GM21447 (cell line): Measurements from ENCODE around the gene KRT6A.

ENCODE experiments used
- ATAC-seq: cut with Tn5 transposase; IDR thresholded peaks from one replicate; pipeline ENCODE4 v1.9.1; 2021; ENCODE audit not compliant: unreplicated experiment

Gene KRT6A

DNA sequence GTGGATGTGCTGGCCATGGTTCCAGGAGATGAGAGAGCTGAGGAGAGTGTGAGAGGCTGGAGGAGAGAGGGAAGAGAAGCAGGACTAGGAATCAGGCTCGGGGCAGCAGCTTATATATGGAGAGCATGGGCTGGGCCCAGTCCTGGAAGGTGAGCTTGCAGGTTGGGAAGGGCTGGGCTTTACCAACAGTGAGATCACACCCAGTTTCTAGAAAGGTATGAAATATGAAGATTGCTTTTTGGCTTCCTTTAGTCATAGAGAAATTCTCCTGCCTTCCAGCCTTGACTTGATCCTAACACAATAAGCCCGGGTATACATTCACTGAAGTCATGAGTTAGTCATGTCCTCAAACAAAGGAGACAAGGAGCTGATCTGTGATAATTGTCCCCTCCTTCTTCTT lies at the start of gene KRT6A:
Gene KRT6A (minus strand): TSS at position 86 of the 400 bp plus-strand sequence. CDS start 69 bp downstream, at position 17.
- ATAC-seq, result no peak

DNA sequence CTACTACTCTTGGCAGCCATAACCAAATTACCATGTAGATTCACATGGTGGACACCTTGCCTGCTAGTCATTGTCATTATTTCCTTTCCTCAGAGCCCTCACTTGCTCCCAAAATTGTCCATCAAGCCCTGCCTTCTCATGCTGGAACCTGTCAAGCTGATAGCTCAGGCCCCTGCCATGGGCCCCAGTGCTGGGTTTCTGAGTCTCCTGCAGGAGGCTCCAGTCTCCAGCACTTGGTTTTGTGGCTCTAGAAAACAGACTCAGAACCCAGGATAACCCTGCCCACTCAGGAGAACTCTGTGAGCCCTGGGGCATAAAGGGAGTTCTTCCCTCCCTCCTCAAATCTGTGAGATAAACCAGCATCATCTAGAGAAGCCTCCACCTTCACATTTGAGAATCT lies 49.1 kb upstream of the KRT6A start:
- no peak for ATAC-seq

DNA sequence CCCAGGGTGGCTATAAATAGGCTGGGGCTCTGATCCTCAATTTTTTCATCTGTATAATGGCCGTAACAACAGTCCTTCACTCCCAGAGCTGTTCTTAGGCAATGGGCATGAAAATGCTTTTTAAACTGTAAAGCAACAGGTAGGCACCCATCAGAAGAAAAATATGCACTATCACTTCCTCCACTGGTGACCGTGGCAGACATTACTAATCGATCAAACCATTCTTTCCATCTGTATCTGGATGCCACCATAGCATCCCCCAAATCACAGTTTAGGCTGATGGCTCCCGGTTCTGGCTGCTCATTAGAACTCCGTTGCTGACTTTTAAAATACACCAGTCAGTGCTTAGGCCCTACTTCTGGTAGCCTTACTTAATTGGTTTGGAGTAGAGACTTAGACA lies 48.7 kb upstream of the KRT6A start:
- no peak for ATAC-seq

DNA sequence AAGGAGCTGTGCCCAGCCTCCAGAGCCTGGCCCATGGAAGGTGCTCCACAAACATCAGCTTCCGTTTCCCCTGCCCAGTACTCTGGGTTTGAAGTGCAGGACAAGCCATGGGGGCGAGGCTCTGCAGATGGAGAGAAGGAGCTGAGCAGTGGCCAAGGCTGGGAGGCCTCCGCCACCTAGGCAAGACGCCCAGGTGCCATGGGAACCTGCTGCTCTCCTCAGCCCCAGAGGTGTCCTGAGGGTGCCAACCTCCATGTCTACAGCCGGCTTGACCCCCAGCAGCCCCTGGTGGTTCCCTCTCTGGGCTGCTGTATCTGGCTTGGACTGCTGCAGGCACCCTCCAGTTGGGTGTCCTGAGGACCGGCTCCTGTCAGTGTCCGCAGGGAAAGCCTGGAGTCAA lies 47.5 kb upstream of the KRT6A start:
- no peak for ATAC-seq

DNA sequence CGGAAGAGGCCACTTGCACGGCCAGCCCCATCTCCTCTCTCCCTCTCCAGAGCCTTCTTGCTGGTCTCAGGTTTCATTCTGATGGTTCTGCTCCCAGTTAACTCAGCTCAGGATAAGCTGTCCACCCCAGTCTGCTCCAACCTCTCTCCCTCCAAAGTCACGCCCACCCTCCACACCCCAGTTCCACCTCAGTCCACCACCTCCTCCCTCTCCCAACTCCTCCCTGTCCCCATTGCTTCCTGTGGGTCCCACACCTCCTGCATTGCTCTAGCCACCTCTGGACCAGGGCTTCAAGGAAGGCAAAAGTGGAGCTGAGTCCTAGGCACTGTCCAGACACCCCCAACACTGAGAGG lies 46.7 kb upstream of the KRT6A start:
- ATAC-seq, result no peak

DNA sequence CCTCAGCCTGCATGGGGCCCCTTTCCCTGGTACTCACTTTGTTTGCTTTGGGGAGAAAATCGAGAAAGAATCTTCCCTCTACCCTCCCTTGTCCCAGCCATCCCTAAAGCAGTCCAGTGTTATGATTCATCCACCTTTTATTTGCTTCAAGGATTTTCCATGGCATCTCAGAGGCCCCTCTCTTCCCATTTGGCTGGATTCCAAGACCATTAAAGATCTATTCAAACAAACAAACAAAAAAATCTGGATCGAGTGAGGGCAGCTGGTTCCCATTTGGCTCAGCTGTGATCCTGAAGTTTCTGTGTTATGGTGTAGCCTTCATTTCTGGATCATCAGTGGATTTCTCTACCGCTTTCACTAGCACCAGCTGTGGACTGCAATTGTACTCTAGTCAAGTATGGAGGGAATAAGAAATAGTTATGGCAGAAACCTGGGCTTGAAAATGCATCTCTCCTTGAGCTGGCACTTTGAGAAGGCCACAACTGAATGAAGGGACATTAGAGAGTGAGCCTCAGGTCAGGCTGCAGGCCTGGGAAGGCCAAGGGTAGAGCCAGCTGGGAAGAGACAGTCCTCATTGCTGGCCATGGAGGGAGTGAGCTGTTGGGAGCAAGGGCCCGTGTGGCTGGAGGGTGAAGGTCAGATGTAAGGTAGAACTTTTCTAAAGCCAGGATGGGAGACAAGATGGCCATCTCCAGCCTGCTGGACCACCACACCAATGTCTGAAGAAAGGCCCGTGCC lies 46.2 kb upstream of the KRT6A start:
- no peak for ATAC-seq

DNA sequence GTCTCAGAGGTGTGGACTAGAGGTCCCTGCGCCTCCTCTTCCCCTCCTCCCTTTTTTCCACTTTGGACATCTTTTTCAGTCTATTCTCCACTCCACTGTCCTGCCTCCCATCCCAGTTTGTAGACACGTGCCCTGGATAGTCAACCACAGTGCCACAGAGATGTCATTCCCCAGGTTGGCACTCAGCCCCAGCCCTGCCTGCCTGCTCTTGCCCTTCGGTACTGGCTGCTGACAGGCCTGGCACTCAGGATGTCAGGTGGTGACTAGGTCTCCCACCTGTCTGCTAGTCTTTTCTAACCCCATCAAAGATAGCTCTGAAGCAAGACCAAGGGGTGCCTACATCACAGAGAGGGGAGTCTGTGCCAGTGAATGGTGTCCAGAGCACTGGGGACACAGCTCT lies 44.0 kb upstream of the KRT6A start:
- ATAC-seq, result no peak

DNA sequence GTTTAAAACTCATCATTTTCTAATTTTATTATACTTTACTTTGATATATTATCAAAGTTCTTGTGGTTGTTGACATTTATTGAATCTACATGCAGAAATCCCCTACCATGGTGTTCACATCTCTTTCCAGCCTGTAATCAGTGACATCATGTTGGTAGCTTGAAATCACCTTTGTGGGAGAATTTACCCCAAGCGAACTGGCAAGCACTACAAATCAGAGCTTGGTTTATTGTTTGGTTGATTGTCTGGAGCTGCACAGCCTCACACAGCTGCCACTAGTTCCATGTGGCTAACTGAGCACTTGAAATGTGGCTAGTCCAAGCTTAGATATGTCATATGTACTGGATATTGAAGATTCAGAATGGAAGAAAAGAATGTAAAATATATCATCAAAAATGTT lies 42.5 kb upstream of the KRT6A start:
- no peak for ATAC-seq

DNA sequence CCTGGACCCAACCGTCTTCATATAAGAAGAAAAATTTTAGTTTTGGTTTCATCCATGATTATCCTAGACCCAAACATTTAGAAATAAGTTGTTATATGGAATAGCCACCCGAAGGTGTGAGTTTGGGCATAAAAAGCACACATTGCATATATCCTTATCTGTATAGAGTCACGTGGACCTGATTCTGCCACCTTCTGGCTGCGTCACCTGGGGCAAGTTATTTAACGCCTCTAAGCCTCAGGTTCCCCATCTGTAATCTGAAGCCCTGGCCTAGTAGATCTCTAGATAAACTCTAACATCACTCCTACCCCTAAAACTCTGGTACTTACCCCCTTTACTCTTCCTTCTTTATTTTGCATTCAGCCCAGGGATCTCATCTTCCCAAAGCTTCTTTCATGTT lies 41.4 kb upstream of the KRT6A start:
- ATAC-seq, result no peak

DNA sequence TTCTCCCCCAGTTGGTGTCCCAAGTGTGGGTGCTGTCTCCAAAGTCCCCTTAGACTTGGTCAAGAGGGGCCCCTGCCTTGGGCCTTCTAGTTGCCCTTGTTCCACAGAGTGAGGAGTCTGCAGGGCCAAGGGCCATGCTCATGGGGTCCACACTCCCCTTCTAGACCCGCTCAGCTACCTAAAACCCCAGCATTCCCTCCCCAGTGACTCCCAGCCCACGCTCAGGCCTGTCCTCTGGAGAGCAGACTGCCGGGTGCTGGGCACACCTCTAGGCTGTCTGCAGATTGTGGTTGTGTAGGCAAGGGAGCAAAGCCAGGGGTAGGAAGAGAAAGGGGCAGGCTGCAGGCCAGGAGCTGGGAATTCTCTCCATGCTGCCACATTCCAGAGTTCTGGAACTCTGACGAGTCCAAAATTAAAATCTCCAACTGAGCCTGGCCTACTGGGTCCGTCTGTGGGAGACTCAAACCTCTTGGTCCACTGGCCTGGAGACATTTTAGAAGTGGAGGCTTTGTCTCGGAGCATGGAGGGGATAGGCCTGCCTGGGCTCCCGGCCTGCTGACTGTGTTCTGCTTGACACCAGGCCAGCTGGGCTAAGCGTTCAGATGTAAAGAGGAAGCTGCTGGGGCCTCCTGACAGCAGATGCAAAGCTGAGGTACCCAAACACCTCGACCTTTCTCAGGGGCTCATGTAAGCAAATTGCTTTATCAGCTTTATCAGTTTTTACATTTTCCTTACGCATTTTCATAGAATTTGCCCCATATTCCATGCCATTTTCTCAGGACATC lies 40.8 kb upstream of the KRT6A start:
- no peak for ATAC-seq

DNA sequence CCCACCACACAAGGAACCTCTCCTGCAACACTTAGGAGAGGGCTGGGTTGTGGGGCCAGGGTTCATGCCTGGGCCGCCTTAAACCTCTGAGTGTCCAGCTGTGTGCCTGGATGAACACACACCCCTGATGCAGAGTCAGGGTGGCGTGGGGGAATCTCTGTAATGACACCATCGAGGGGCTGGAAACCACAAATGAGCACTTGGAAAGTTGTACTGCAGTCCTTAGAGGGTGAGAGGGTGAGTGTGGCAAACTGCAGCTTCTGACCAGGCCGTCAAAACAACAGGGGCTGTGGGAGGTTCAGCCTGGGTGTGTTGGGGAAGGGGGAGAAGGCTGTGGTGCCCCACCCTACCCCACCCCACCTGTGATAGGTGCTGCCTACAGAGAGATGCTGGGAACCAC lies 39.6 kb upstream of the KRT6A start:
- no peak for ATAC-seq

DNA sequence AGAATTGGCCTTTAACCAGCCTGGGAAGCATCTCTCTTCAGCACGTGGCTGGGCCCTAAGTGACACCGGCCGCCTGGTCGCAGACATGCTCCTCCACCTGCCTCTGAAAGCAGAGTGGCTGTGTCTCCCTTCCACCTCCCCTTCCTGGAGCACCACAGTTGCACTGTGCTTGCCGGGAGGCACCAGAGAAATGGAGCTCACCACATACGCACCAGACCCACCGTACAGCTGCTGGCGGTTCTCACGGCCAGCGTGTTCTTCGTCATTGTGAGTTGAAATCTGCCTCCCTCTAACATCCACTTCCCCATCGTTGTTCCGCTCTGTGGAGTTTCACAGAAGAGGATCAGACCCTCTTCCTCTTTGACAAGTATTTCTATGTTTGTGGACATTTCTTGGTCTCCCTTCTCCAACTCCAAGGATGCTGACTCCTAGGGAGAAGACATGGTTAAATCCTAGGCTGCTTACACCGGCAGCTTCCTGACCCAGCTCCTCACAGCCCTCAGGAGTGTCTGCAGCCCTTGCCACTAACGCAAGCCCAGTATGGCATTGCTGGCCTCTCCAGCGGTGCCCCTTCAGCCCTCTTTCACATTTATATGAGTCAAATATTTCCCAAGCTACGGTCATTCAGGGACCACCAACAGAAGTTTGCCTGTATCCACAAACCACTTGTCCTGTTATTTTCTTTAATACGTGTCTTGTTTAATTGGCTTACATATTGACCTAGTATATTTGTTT lies 38.7 kb upstream of the KRT6A start:
- ATAC-seq, result no peak

DNA sequence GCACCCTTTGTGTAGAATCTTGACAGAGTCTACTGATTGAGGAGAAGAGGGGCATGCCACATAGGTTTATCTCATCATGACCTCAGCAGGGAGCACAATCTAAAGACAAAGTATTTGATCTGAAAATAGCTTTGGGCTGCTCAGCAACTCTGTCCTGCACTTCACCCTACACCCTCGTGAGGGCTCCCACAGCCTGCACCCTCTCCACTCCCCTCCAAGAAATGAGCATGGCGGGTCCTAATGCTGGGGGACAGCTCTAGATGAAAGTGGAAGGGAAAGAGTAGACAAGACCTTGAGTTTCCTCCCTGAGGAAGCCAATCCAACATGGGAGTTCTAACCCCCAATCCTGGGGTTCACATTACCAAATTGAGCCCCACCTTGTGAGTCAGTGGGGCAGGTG lies 37.8 kb upstream of the KRT6A start:
- no peak for ATAC-seq

DNA sequence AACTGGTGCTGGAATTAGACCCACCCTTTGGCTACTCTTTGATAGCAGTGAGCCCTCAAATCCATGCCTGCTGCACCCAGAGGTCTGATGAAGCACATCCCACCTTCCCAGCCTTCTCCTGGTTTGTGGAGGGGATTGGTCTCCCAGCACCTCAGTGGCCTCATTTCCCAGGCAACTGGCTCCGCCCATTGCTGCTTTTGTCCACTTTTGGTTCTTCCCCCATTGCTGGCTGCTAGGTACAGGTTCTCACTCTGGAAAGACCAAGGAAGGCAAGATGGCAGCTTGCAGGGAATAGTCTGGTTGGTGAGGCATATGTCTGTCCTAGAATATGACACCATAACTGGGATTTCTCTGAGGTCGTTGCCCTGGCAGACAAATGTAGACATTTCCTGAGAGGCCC lies 37.3 kb upstream of the KRT6A start:
- no peak for ATAC-seq

DNA sequence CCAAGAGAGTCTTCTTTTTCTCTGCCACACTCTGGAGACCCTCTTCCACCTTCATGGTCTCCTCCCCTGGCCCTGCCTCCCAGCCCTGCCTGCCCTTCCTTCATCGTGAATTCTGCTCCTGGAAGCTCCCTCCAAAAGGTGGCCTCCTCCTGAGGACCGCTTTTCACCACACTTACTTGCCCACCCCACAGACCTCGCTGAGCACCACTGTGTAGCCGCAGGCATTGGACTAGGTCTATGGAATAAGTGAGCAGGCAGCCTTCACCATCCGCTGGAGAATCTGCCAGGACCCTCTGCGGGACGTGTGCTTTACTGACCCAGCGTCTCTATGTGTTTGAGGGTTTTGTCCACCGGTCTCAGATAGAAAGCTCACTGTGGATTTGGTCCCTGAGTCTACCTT lies 36.8 kb upstream of the KRT6A start:
- ATAC-seq, result no peak

DNA sequence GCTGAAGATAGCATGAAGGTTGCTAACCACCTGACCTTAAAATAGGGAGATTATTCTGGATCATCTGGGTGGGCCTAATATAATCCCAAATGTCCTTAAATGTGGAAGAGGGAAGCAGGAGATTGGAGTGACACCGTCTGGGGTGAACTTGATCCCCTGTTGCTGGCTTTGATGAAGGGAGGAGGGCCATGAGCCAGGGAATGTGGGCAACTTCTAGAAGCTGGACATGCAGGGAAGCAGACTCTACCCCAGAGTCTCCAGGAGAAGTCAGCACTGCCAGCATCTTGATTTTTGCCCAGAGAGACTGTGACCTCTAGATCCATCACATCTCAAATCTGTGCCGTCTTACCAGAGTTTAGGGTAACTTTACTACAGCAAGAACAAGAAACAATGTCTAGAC lies 36.4 kb upstream of the KRT6A start:
- no peak for ATAC-seq

DNA sequence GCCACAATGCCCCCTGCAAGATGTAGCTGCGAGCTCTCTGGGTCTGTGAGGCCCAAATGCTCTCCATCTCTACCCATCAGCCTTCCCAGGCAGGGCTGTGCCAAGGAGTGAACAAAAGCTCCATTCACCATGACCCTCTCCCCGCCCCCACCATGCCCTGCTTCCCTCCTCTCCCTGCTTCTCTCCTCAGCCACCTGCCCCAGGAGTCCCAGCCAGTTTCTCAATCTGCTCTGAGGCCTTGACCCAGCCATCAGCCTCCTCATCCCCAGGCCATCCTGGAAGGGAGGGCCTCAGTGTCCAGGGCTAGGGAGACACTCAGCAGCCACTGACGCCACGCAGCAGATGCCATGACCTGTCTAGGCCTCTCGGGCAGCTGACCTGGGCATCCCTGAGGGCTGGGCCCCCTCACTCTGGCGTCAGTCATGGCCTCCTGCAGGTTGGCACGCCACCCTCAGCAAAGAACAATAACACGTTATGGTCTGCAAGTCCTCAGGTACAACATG lies 35.6 kb upstream of the KRT6A start:
- no peak for ATAC-seq

DNA sequence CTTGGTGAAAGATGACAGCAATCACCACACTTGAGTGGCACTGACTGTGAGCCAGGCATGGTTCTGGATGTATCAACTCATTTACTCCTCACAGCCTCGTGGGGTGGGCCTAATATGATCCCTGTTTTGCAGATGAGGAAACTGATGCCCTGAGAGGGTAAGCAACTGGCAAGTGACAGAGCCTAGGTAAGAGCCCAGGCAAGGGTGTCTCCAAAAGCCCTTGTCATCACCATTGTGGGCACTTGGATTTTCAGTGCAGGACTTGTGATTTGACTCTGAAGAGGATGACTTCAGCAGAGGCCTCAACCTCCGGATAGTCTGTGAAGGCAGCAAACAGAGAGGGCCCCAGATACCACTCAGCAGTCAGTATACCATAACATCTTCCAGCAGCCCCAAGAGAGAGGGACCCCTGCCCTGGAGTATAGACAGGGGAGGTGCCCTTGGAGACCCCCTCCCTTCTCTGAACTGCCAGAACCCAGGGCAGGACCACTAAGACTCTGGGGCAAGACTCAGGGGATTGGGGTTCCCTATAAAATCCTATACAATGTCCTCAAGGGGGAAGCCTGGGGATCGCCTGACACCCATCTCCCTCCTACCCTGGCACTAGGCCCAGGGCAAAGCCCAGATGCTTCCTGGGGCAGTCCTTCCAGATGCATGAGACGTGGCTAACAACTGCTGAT lies 34.2 kb upstream of the KRT6A start:
- ATAC-seq, result no peak

DNA sequence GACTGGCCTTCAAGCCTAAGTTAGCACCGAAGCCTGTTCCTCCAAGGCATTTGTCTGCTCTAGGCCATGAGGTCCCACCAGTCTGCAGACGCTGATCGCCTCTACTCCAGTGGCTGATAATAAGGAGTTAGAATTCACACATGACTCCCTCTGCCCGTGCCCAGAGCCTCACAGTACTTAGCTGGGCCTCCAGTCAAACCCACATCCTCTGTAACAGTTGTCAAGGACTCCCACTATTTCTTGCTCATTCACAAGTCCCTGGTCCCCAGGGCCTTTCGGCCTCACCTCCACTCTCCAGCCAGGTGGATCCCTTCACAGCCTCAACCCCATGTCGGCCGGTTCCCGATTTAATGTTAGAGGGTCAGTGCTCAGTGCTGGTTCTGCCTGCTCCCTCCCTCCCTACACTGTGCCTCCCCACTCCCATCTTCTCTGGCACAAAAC lies 33.5 kb upstream of the KRT6A start:
- no peak for ATAC-seq

DNA sequence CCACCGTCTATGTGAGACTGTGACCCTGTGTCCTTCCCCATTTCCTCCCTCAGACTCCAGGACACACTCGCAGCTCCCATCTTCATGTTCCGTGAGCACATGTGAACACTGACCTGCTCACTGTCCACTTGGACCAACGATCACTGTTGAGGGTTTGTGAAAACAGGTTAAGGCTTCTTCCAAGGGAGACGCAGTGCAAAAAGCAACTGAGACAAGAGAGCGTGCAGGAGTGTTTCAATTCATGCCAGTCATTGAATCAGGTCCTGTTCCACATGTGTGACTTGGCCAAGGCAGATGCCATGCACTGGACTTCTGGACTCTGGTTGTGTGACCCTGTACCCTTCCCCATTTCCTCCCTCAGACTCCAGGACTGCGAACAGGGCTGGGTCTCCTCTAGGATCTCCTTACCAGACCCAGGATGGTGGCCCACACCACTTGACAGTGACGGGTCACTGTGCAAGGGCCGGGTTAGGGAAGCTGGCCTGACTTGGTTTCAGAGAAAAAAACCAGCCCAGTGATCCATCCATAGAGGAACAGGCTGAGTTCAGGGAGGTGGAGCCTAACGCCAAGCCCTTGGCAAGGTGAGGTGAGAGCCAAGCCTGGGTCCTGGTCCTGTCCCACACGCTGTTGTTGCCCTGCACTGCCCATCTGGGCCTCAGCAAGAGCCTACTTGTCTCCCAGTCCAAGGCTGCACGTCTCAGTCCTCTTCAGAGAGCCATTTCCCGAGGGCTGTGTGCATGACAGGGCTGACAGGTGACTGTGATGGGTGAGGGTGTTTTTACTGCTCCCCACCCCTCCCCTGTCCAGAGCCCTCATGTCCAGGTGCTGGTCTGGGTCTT lies 32.8 kb upstream of the KRT6A start:
- ATAC-seq, result no peak
